Upper lobe of left lung (tissue), 4 donors: Measurements from ENCODE around the gene TRHDE.

Experiments
- EP300 ChIP-seq, 4 donors: sonication (generic); formaldehyde crosslinking; IDR thresholded peaks; one replicate each; pipeline ENCODE4 v1.5.1; 2017; ENCODE audit warnings: antibody characterized with exemption in 4 of 4, control low read depth in 2 of 4
- POLR2A ChIP-seq, 4 donors: fragments of 450-650 bp; IDR thresholded peaks; one replicate each; pipeline ENCODE4 v1.5.1; 2016 to 2017; ENCODE audit warnings: antibody characterized with exemption in 4 of 4, mild to moderate bottlenecking in 2 of 4
- POLR2AphosphoS5 ChIP-seq, 2 donors: sonication (generic); formaldehyde crosslinking; IDR thresholded peaks; one replicate each; pipeline ENCODE4 v1.5.1; 2017; ENCODE audit warnings: antibody characterized with exemption in 2 of 2
- TF ChIP-seq, protein P1 (sequence below), 6 experiments: fragments of 450-650 bp in 4 of 6; fragments of 200-600 bp in 2 of 6; sonication (generic) in 2 of 6; IDR thresholded peaks; one replicate each; pipeline ENCODE4 v1.5.1; 2016 to 2019; ENCODE audit warnings: antibody characterized with exemption in 6 of 6

GRCh38 chr12:72618764-72619163 lies 346.6 kb downstream of the TRHDE start:
- TF ChIP-seq, protein P1, sequence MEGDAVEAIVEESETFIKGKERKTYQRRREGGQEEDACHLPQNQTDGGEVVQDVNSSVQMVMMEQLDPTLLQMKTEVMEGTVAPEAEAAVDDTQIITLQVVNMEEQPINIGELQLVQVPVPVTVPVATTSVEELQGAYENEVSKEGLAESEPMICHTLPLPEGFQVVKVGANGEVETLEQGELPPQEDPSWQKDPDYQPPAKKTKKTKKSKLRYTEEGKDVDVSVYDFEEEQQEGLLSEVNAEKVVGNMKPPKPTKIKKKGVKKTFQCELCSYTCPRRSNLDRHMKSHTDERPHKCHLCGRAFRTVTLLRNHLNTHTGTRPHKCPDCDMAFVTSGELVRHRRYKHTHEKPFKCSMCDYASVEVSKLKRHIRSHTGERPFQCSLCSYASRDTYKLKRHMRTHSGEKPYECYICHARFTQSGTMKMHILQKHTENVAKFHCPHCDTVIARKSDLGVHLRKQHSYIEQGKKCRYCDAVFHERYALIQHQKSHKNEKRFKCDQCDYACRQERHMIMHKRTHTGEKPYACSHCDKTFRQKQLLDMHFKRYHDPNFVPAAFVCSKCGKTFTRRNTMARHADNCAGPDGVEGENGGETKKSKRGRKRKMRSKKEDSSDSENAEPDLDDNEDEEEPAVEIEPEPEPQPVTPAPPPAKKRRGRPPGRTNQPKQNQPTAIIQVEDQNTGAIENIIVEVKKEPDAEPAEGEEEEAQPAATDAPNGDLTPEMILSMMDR (IDR thresholded peaks at IDR 0.05): no peak
- TF ChIP-seq EP300 (IDR thresholded peaks at IDR 0.05) (no peak), POLR2AphosphoS5 (IDR thresholded peaks at IDR 0.05) (no peak), POLR2A (IDR thresholded peaks at IDR 0.05) (no peak)
